ENCODE data around the gene TRABD2A. TPM values are rescaled to one million over a fixed set of nuclear protein-coding genes. Genes with fewer than 3 reads are reported as not detected.

The TRABD2A gene
- total RNA-seq, 1 donor from 2014 or later, result 4.5 TPM

DNA sequence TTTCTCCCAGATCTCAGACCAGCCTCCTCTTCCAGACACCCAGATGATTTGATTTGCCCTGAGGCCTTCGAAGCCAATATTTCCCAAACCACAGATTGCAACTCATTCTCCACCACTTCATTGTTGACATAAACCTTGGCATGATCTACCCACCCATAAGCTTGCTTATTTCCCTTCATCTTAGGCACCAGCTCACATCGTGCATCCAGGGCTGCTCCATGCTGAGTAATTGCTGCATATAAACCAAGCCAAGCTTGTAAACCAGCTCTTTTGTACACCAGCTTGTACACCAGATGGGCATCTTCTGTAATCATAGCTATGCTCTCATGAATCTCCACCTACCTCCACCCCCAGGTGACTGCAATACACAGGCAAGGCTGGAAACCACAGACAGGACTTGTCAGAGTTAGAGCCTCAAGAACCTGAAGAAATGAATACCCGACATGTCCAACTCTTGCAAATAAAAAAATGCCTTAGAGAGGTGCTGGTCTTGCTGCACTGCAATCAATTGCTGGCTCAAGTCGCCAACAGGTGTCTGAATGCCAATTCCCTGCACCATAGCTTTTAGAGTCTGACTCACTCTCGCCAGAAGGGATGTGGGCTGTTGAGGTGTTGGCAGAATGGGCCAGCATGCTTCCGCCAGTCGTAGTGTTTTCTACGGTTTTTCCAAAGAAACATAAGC lies 31.5 kb downstream of the TRABD2A start:
- Mint-ChIP-seq H3K27ac (no peak overlapping the region), H3K36me3 (ENCODE audit: low read depth) (peaks cover 7% of the 10 kb centered on the region), H3K4me1 (peaks cover 32% of the 10 kb centered on the region), H3K27me3 (no peaks in the 10 kb centered on the region), H3K4me3 (no peak overlapping the region), H3K9me3 (peaks cover 7% of the 10 kb centered on the region)
- TF ChIP-seq, protein P1, sequence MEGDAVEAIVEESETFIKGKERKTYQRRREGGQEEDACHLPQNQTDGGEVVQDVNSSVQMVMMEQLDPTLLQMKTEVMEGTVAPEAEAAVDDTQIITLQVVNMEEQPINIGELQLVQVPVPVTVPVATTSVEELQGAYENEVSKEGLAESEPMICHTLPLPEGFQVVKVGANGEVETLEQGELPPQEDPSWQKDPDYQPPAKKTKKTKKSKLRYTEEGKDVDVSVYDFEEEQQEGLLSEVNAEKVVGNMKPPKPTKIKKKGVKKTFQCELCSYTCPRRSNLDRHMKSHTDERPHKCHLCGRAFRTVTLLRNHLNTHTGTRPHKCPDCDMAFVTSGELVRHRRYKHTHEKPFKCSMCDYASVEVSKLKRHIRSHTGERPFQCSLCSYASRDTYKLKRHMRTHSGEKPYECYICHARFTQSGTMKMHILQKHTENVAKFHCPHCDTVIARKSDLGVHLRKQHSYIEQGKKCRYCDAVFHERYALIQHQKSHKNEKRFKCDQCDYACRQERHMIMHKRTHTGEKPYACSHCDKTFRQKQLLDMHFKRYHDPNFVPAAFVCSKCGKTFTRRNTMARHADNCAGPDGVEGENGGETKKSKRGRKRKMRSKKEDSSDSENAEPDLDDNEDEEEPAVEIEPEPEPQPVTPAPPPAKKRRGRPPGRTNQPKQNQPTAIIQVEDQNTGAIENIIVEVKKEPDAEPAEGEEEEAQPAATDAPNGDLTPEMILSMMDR (IDR thresholded peaks at IDR 0.05), result no peak
- intact Hi-C loops (cut with micrococcal nuclease), result no loop called here
- ATAC-seq (ENCODE audit: low read depth) (no peak), DNase-seq (no peak)
- ChIA-PET CTCF (interaction anchor here (1.0 kb wide), 1 partner anchor 108 kb away, joined by 3 read pairs; no protein-coding TSS in a partner anchor), POLR2A (no interaction called here)

DNA sequence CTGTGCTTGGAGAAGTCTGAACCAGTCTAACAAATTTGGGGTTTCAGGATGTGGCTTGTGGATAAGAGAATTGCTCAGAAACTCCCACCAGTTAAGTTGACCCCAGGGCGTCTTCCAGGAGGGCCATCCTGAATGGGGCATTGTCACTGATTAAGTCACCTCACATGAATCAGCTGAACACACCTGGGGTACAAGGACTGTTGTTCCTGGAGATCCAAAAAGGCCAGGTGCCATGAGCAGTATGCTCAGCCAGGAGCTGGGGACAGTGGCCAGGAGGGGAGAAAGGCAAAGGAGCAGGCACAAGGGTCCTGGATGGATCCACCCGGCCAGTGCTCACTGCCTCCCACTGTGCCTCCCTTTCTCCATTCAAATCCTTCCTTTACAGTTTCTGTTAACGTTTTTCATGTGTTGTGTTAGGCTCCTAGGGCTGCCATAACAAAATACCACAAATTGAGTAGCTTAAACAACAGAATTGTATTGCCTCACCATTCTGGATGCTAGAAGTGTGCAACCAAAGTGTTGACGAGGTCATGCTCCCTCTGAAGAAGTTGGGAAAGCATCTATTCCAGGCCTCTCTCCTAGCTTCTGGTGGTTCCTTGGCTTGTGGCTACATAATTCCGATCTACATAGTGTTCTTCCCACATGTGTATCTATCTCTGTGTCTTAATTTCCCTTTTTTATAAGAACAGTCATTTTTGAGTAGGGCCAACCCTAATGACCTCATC lies 33.4 kb downstream of the TRABD2A start:
- intact Hi-C loops (cut with micrococcal nuclease), result no loop called here
- Mint-ChIP-seq H3K36me3 (ENCODE audit: low read depth) (peaks cover 2% of the 10 kb centered on the region), H3K4me3 (no peak overlapping the region), H3K4me1 (peaks cover 38% of the 10 kb centered on the region), H3K27ac (peak overlapping the region; percentile 9), H3K27me3 (no peaks in the 10 kb centered on the region), H3K9me3 (no peaks in the 10 kb centered on the region)
- ATAC-seq (ENCODE audit: low read depth) (no peak), DNase-seq (no peak)
- POLR2A ChIA-PET, result no interaction called here
- TF ChIP-seq, protein P1 (IDR thresholded peaks at IDR 0.05), result no peak
- CTCF ChIA-PET, result no interaction called here

DNA sequence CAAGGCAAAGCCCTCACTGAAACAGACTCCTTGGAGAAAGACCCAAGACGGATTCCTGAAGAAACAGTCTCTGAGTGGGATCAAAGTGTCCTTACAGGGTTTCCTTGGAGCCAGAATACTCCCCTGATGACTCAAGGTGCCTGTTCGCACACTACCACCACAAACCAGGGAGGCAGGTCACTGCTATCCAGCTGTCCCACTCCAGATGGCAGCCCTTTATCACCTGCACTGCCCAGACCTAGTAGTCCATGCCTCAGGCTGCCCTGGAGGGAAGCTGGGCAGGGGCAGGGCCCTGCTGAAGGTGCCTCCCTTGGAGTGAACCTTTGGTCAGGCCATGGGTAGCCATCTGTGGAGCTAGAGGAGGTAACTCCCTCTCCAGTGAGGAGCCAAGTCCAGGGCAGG lies 34.1 kb downstream of the TRABD2A start:
- CTCF ChIA-PET, result interaction anchor here (1.3 to 1.8 kb wide), 2 partner anchors 59 to 79 kb away, joined by 4 read pairs; partner anchors contain the start of gene TMSB10
- ATAC-seq (ENCODE audit: low read depth), result no peak
- POLR2A ChIA-PET, result interaction anchor here (1.0 kb wide), 1 partner anchor 36 kb away, joined by 3 read pairs; no protein-coding TSS in a partner anchor
- no peaks in the 10 kb centered on the region for H3K27me3 Mint-ChIP-seq
- no peak for DNase-seq
- intact Hi-C loops (cut with micrococcal nuclease), result no loop called here
- H3K4me1 Mint-ChIP-seq, result peaks cover 38% of the 10 kb centered on the region
- TF ChIP-seq, protein P1 (IDR thresholded peaks at IDR 0.05), result no peak
- peak overlapping the region; percentile 77 for H3K27ac Mint-ChIP-seq
- no peaks in the 10 kb centered on the region for H3K9me3 Mint-ChIP-seq
- no peak overlapping the region for H3K4me3 Mint-ChIP-seq
- no peaks in the 10 kb centered on the region for H3K36me3 Mint-ChIP-seq (ENCODE audit: low read depth)

DNA sequence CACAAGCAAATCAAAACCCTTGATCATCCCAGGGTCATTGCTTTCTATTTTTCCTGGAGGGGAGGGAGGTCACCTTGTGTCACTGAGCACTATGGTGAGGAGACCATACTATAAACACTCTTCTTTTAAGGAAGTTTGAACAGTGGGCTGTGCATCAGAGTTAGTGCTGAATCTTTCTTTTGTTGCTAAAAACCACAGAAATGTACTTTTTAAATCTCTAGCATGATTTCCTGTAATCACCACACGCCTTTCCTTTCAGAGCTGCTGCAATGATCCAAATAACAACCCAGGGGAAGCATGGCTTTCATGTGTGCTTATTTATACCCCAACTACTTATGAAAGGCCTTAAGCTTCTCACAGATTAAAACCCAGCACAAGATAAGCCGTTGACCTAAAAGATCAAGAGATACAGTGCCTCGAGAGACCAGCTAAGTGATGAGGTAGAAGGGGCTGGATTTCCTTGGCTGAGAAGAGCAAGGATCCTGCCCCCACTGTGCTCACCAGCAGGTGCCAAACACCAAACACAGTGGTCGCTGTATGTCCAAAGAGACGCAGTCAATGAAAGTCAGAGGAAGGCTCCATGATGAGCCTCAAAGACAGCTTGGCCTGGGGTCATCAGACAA lies 34.7 kb downstream of the TRABD2A start:
- peak overlapping the region; percentile 21 for H3K4me3 Mint-ChIP-seq
- H3K27ac Mint-ChIP-seq, result peak overlapping the region; percentile 77
- ATAC-seq (ENCODE audit: low read depth), result peak; percentile 34
- intact Hi-C loops (cut with micrococcal nuclease), result no loop called here
- no peaks in the 10 kb centered on the region for H3K27me3 Mint-ChIP-seq
- ChIA-PET POLR2A (interaction anchor here (1.0 kb wide), 1 partner anchor 36 kb away, joined by 3 read pairs; no protein-coding TSS in a partner anchor), CTCF (interaction anchor here (1.3 to 1.8 kb wide), 2 partner anchors 60 to 79 kb away, joined by 4 read pairs; partner anchors contain the start of gene TMSB10)
- no peak for DNase-seq
- no peaks in the 10 kb centered on the region for H3K9me3 Mint-ChIP-seq
- H3K36me3 Mint-ChIP-seq (ENCODE audit: low read depth), result no peaks in the 10 kb centered on the region
- peaks cover 38% of the 10 kb centered on the region for H3K4me1 Mint-ChIP-seq
- TF ChIP-seq, protein P1 (IDR thresholded peaks at IDR 0.05), result no peak

DNA sequence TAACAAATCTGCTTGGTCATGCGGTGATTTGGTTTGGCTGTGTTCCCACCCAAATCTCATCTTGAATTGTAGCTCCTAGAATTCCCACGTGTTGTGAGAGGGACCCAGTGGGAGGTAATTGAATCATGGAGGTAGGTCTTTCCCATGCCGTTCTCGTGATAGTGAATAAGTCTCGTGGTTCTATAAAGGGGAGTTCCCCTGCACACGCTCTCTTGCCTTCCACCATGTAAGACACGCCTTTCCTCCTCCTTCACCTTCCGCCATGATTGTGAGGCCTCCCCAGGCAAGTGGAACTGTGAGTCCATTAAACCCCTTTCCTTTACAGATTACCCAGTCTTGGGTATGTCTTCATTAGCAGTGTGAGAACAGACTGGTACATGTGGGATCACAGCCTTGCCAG lies 36.7 kb downstream of the TRABD2A start:
- intact Hi-C loops (cut with micrococcal nuclease), result no loop called here
- no peaks in the 10 kb centered on the region for H3K36me3 Mint-ChIP-seq (ENCODE audit: low read depth)

More for the DNA sequence above, 36.7 kb downstream of the TRABD2A start:
- Mint-ChIP-seq H3K4me1 (peaks cover 38% of the 10 kb centered on the region), H3K27me3 (no peaks in the 10 kb centered on the region), H3K27ac (no peak overlapping the region), H3K4me3 (no peak overlapping the region), H3K9me3 (no peaks in the 10 kb centered on the region)
- ChIA-PET POLR2A (no interaction called here), CTCF (no interaction called here)
- TF ChIP-seq, protein P1 (IDR thresholded peaks at IDR 0.05), result no peak
- no peak for DNase-seq
- ATAC-seq (ENCODE audit: low read depth), result no peak
